T-cell (primary cell): ENCODE results near the gene GNAO1. TPM values are rescaled to one million over a fixed set of nuclear protein-coding genes. Genes with fewer than 3 reads are reported as not detected.
"Not testable (repeated sequence)": the region's sequence is repeated elsewhere in the genome, so short reads cannot be mapped to it uniquely, and the experiment has no call there.

Experiments used
- ATAC-seq, 4 experiments: fragments of 200-7000 bp in 3 of 4; fragments of 150-1000 bp in 1 of 4; cut with Tn5 transposase; replicated peaks in 1 of 4; 1 replicate in 3 of 4; 2 replicates in 1 of 4; pipeline ENCODE4 v1.10.0; 2021; ENCODE audit warnings: moderate library complexity in 3 of 4, mild to moderate bottlenecking in 2 of 4, moderate number of reproducible peaks in 1 of 4
- CTCF ChIA-PET, 2 donors: fragments of 300-600 bp; sonication (Branson Sonifier 250); formaldehyde crosslinking; loops; one replicate each; lab custom pipeline; 2022; ENCODE audit warnings: antibody characterized with exemption in 2 of 2; lab: Charles Lee
- POLR2A ChIA-PET, 2 donors: fragments of 300-600 bp; sonication (Branson Sonifier 250); formaldehyde crosslinking; loops; one replicate each; lab custom pipeline; 2022; ENCODE audit warnings: antibody characterized with exemption in 2 of 2; lab: Charles Lee
- DNase-seq, 35 experiments: peaks; one replicate each; pipeline versions ENCODE4 v3.0.0 to v3.0.0-alpha.2; 2013 to 2023
- H3K27ac ChIP-seq: one replicate; pipeline ENCODE4 v1.5.1; 2013; ENCODE audit warnings: low read length
- H3K27me3 ChIP-seq, 2 experiments: replicated peaks in 1 of 2; 1 replicate in 1 of 2; 2 replicates in 1 of 2; pipeline versions ENCODE4 v1.6.1 to v1.7.0; 2013; ENCODE audit warnings: low read length in 1 of 2, mixed read lengths in 1 of 2; ENCODE audit not compliant: control insufficient read depth in 2 of 2, insufficient read depth in 2 of 2; ENCODE audit errors: extremely low read depth in 1 of 2
- H3K36me3 ChIP-seq, 2 donors: 1 replicate in 1 of 2; 2 replicates in 1 of 2; pipeline versions ENCODE4 v1.6.1 to v1.7.0; 2013; ENCODE audit warnings: low read length in 1 of 2; ENCODE audit not compliant: control insufficient read depth in 2 of 2, insufficient read depth in 1 of 2; ENCODE audit errors: extremely low read depth in 1 of 2
- H3K4me1 ChIP-seq, 2 experiments: 1 replicate in 1 of 2; 2 replicates in 1 of 2; pipeline versions ENCODE4 v1.6.1 to v1.7.0; 2013; ENCODE audit warnings: low read length in 2 of 2, mixed read lengths in 1 of 2; ENCODE audit not compliant: insufficient read depth in 2 of 2, control insufficient read depth in 1 of 2; ENCODE audit errors: extremely low read depth in 1 of 2
- H3K4me3 ChIP-seq, 2 donors: 1 replicate in 1 of 2; 2 replicates in 1 of 2; pipeline versions ENCODE4 v1.5.1 to v1.7.0; 2013; ENCODE audit warnings: mild to moderate bottlenecking in 2 of 2, low read length in 1 of 2, moderate library complexity in 1 of 2; ENCODE audit not compliant: control insufficient read depth in 1 of 2; ENCODE audit errors: extremely low read depth in 1 of 2
- H3K9me3 ChIP-seq: 2 replicates; pipeline ENCODE4 v1.7.0; 2013
- H3K27ac Mint-ChIP-seq, 2 donors: one replicate each; pipeline ENCODE4 v1.8.0; 2020 to 2021; ENCODE audit warnings: mild to moderate bottlenecking in 2 of 2, mixed read lengths in 2 of 2
- H3K27me3 Mint-ChIP-seq, 2 donors: one replicate each; pipeline ENCODE4 v1.8.0; 2021 to 2022; ENCODE audit warnings: mixed read lengths in 2 of 2
- H3K36me3 Mint-ChIP-seq: one replicate; pipeline ENCODE4 v1.8.0; 2021; ENCODE audit warnings: mixed read lengths
- H3K4me1 Mint-ChIP-seq, 3 donors: one replicate each; pipeline ENCODE4 v1.8.0; 2020 to 2022; ENCODE audit warnings: mixed read lengths in 3 of 3, mild to moderate bottlenecking in 1 of 3
- H3K4me3 Mint-ChIP-seq, 3 donors: one replicate each; pipeline ENCODE4 v1.8.0; 2020 to 2022; ENCODE audit warnings: mild to moderate bottlenecking in 3 of 3, mixed read lengths in 3 of 3, moderate library complexity in 3 of 3
- H3K9me3 Mint-ChIP-seq, 3 donors: one replicate each; pipeline ENCODE4 v1.8.0; 2020 to 2022; ENCODE audit warnings: mixed read lengths in 3 of 3
- whole genome bisulfite sequencing: methylation state at CpG from one replicate; pipeline ENCODE4 v1.1.5; 2013; ENCODE audit warnings: missing lambda C conversion rate; ENCODE audit not compliant: insufficient coverage; 5-methylcytosine and 5-hydroxymethylcytosine counted together
- total RNA-seq, 35 experiments: library from RNA in 6 of 35; stranded (reverse) in 6 of 35; fragments of 120-200 nt in 1 of 35; gene quantifications; one replicate each; pipeline versions ENCODE4 v1.2.1 to v1.2.4 and lab custom pipeline; 2013 to 2026

GNAO1 gene
- total RNA-seq, 5 donors from 2014 or later (not counting 1 experiment from before 2014, with no cell fraction given) = 3.9 to 14.2 (median 12.6) TPM

DNA sequence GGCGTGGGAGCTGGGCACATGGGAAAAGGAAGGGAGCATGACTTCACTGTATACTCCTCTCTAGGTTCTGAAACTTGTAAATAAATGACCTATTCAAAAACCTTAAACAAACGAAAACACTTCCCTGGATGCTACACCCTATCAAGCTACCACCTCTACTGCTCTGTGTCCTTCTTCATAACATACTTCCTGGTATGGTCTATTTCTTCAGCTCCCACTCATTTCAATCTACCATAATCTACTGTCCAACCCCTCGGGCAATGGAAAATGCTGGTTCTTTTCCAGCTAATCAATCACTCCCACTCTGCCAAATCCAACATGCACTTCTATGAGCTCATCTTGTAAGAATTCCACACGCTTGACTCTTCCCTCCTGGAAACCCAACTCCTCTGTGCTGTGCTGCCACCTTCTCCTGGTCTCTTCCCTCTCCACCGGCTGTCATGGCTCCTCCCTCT is 191.6 kb downstream of the GNAO1 start:
- H3K36me3 Mint-ChIP-seq = peaks cover 90% of the 10 kb centered on the region
- H3K9me3 ChIP-seq = no peaks in the 10 kb centered on the region
- peaks cover 10 to 76% of the 10 kb centered on the region in 2 donors for H3K36me3 ChIP-seq
- WGBS = 97% methylated on average over 4 of the region's 5 CpGs
- no peak overlapping the region for H3K27ac Mint-ChIP-seq
- H3K4me3 ChIP-seq = no peak overlapping the region
- POLR2A ChIA-PET = no interaction called here
- no peaks in the 10 kb centered on the region for H3K27me3 Mint-ChIP-seq
- H3K4me3 Mint-ChIP-seq = no peak overlapping the region
- DNase-seq (no peak), ATAC-seq (no peak)
- H3K9me3 Mint-ChIP-seq = peaks cover 5 to 40% (median 14%) of the 10 kb centered on the region in 3 donors
- H3K27me3 ChIP-seq = no peaks in the 10 kb centered on the region
- H3K4me1 Mint-ChIP-seq = peaks cover 4 to 5% (median 4%) of the 10 kb centered on the region in 3 donors
- CTCF ChIA-PET = no interaction called here
- no peaks in the 10 kb centered on the region for H3K4me1 ChIP-seq
- H3K27ac ChIP-seq = no peak overlapping the region

- Histone ChIP-seq H3K4me1 (no peaks in the 10 kb centered on the region), H3K9me3 (no peaks in the 10 kb centered on the region), H3K36me3 (peaks cover 10 to 83% of the 10 kb centered on the region in 2 donors), H3K27me3 (no peaks in the 10 kb centered on the region), H3K27ac (no peak overlapping the region), H3K4me3 (no peak overlapping the region)
- ChIA-PET CTCF (no interaction called here), POLR2A (no interaction called here)
- WGBS = 100% methylated on average over 2 of the region's 4 CpGs
- Mint-ChIP-seq H3K4me1 (no peaks in the 10 kb centered on the region), H3K9me3 (peaks cover 0 to 40% (median 14%) of the 10 kb centered on the region in 3 donors), H3K27ac (no peak overlapping the region), H3K27me3 (no peaks in the 10 kb centered on the region), H3K36me3 (peaks cover 86% of the 10 kb centered on the region), H3K4me3 (no peak overlapping the region)
- DNase-seq (no peak), ATAC-seq (no peak)
Observed at GRCh38 chr16:56384074-56384721, 192.9 kb downstream of the GNAO1 start.

DNA sequence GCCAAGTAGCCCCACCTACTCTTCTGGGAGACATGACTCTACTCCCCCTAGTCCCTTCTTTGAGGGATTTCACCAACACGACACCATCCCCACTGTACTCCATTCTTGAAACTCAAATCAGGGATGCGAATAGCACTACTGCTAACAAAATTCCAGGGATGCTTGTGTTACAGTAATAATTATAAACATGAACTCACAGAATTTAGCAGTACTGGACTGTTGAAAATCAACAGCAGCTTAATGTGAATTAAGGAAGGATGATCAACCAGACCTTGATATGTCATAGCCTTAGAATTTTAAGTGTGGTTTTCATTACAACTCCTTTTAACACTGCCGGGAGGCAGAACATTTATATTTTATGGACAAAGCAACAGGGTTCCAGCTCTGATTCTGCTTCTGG is 196.1 kb downstream of the GNAO1 start:
- Histone ChIP-seq H3K36me3 (peaks cover 10 to 71% of the 10 kb centered on the region in 2 donors), H3K4me1 (no peaks in the 10 kb centered on the region), H3K27ac (no peak overlapping the region), H3K9me3 (no peaks in the 10 kb centered on the region), H3K4me3 (no peak overlapping the region), H3K27me3 (no peaks in the 10 kb centered on the region)
- ChIA-PET CTCF (interaction anchor here in 1 of 2 donors (0.6 kb wide), 1 partner anchor 409 kb away, joined by 3 read pairs; no protein-coding TSS in a partner anchor), POLR2A (no interaction called here)
- H3K4me1 Mint-ChIP-seq = peaks cover 0 to 4% (median 1%) of the 10 kb centered on the region in 3 donors
- no CpG with 5 or more reads among the region's 3 CpGs for WGBS
- H3K4me3 Mint-ChIP-seq = no peak overlapping the region
- H3K27me3 Mint-ChIP-seq = no peaks in the 10 kb centered on the region
- H3K27ac Mint-ChIP-seq = no peak overlapping the region
- no peak for ATAC-seq
- H3K36me3 Mint-ChIP-seq = peaks cover 81% of the 10 kb centered on the region
- no peak for DNase-seq
- H3K9me3 Mint-ChIP-seq = peaks cover 0 to 16% (median 0%) of the 10 kb centered on the region in 3 donors

- H3K4me3 ChIP-seq = no peak overlapping the region
- peaks cover 0 to 10% (median 0%) of the 10 kb centered on the region in 3 donors for H3K9me3 Mint-ChIP-seq
- H3K27me3 Mint-ChIP-seq = no peaks in the 10 kb centered on the region
- POLR2A ChIA-PET = no interaction called here
- no peaks in the 10 kb centered on the region for H3K4me1 ChIP-seq
- CTCF ChIA-PET = no interaction called here
- H3K36me3 Mint-ChIP-seq = peaks cover 81% of the 10 kb centered on the region
- no peak overlapping the region for H3K27ac ChIP-seq
- no peak for ATAC-seq
- H3K27me3 ChIP-seq = no peaks in the 10 kb centered on the region
- no peaks in the 10 kb centered on the region for H3K9me3 ChIP-seq
- DNase-seq = no peak
- H3K27ac Mint-ChIP-seq = no peak overlapping the region
- H3K36me3 ChIP-seq = peaks cover 3 to 63% of the 10 kb centered on the region in 2 donors
- H3K4me3 Mint-ChIP-seq = no peak overlapping the region
- H3K4me1 Mint-ChIP-seq = peaks cover 0 to 4% (median 2%) of the 10 kb centered on the region in 3 donors
Observed at GRCh38 chr16:56388209-56388608, 196.9 kb downstream of the GNAO1 start.

DNA sequence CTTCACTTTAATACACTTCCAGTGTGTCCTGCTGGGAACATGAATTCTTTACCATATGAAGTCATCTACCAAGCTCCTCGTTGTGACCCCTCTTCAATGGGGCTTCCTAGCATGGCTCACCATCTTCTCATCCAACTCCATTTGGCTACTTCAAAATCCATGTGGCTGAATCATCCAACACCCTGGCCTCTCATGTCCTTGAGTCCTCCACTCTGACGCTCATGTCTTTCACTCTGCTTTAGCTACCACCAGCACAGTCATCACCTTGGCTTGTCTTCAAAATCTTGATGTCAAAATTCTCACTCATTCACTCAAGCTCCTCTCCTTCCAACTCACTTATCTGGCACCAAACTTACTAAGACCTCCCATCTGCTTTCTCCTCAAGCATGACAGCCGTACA is 198.3 kb downstream of the GNAO1 start:
- Mint-ChIP-seq H3K36me3 (peaks cover 77% of the 10 kb centered on the region), H3K27ac (no peak overlapping the region), H3K4me3 (no peak overlapping the region), H3K4me1 (peaks cover 0 to 12% (median 7%) of the 10 kb centered on the region in 3 donors), H3K27me3 (no peaks in the 10 kb centered on the region), H3K9me3 (no peaks in the 10 kb centered on the region)
- H3K4me1 ChIP-seq = no peaks in the 10 kb centered on the region
- no peaks in the 10 kb centered on the region for H3K27me3 ChIP-seq
- ChIA-PET POLR2A (no interaction called here), CTCF (interaction anchor here in 1 of 2 donors (0.5 kb wide), 1 partner anchor 34 kb away, joined by 3 read pairs; no protein-coding TSS in a partner anchor)
- no peak for DNase-seq
- H3K9me3 ChIP-seq = no peaks in the 10 kb centered on the region
- no peak for ATAC-seq
- peaks cover 0 to 50% of the 10 kb centered on the region in 2 donors for H3K36me3 ChIP-seq
- WGBS = 100% methylated on average over 3 of the region's 3 CpGs
- no peak overlapping the region for H3K4me3 ChIP-seq
- H3K27ac ChIP-seq = no peak overlapping the region

- H3K27me3 ChIP-seq, H3K9me3 Mint-ChIP-seq, H3K4me1 ChIP-seq, ATAC-seq, CTCF ChIA-PET, H3K9me3 ChIP-seq, H3K27me3 Mint-ChIP-seq, H3K27ac ChIP-seq, DNase-seq, H3K27ac Mint-ChIP-seq, H3K4me3 ChIP-seq, H3K4me3 Mint-ChIP-seq: not testable (repeated sequence)
- Mint-ChIP-seq H3K36me3 (peaks cover 64% of the 10 kb centered on the region), H3K4me1 (peaks cover 0 to 21% (median 10%) of the 10 kb centered on the region in 3 donors)
- H3K36me3 ChIP-seq = peaks cover 0 to 22% of the 10 kb centered on the region in 2 donors
- WGBS = no CpG with 5 or more reads among the region's 3 CpGs
- POLR2A ChIA-PET = interaction anchor here in 1 of 2 donors (0.7 kb wide), 1 partner anchor 312 kb away, joined by 3 read pairs; no protein-coding TSS in a partner anchor
Observed at GRCh38 chr16:56396724-56397123, 205.4 kb downstream of the GNAO1 start.
